ENCODE results near the gene TRIM28. TPM values are rescaled to one million over a fixed set of nuclear protein-coding genes. Genes with fewer than 3 reads are reported as not detected.

Gene TRIM28
- total and polyA plus RNA-seq, 7 donors: 141 to 212 (median 165) TPM

DNA sequence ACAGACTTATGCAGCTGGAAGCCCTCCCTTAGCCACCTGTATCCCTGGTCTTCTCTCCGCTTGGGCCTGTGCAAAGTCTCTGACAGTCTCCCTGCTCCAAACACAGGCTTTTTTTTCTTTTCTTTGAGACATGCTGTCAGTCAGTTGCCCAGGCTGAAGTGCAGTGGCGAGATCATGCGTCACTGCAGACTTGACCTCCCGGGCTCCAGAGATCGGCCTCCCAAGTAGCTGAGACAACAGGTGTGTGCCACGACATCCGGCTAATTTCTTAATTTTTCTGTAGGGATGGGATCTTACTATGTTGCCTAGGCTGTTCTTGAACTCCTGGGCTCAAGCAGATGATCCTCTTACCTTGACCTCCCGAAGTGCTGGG lies 27.7 kb downstream of the TRIM28 start:
- TF ChIP-seq, protein P1, sequence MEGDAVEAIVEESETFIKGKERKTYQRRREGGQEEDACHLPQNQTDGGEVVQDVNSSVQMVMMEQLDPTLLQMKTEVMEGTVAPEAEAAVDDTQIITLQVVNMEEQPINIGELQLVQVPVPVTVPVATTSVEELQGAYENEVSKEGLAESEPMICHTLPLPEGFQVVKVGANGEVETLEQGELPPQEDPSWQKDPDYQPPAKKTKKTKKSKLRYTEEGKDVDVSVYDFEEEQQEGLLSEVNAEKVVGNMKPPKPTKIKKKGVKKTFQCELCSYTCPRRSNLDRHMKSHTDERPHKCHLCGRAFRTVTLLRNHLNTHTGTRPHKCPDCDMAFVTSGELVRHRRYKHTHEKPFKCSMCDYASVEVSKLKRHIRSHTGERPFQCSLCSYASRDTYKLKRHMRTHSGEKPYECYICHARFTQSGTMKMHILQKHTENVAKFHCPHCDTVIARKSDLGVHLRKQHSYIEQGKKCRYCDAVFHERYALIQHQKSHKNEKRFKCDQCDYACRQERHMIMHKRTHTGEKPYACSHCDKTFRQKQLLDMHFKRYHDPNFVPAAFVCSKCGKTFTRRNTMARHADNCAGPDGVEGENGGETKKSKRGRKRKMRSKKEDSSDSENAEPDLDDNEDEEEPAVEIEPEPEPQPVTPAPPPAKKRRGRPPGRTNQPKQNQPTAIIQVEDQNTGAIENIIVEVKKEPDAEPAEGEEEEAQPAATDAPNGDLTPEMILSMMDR (IDR thresholded peaks at IDR 0.05): no peak

DNA sequence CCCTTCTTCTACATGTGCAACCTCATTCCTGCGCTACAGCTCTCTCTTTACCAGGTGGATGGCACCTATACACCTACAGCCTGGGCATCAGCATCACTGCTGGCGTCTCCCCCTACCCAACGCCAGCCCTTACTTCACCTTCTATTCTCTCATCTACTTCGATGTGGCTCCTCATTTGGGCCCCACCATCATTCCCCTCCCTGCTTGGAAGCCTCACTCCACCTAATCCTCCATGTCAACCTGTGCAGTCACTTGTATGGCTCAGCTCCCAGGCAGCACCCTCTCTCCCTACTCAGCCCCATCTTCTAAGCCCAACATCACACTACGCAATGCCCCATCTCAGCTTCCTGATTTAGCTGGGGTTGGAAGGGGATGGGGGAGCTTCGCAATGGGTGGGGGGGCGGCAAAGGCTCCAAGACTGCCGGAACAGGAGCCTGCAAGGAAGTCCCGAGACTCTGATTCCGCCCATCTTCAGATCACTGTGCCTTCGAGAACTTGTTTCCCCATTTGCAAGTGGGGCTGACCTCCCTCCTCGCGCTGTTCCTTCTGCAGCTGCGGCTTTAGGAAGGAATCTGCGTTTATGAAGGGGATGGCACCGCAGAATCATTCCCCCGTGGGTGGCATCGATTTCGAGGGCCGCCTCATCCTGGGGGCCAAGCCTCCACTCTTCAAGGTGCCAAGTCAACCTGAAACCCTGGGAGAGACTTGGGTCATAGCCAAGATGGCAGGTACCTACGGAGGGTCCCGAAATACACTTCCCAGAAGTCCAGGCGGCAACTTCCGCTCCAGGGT lies 28.4 kb downstream of the TRIM28 start:
- Histone ChIP-seq H3K4me1 (peaks cover 13% of the 10 kb centered on the region), H3K9me3 (no peaks in the 10 kb centered on the region), H3K4me3 (peak overlapping the region; percentile 94), H3K27ac (peak overlapping the region; percentile 99), H3K27me3 (ENCODE audit: insufficient read depth in 3 of 3, low read length in 2 of 3) (no peaks in the 10 kb centered on the region), H3K36me3 (ENCODE audit: insufficient read depth in 1 of 2, low read depth in 1 of 2) (peaks cover 2 to 39% of the 10 kb centered on the region in 2 donors)
- WGBS, 3 donors: 37 to 43% (median 40%) methylated on average over 23 to 24 of the region's 24 CpGs
- DNase-seq (no peak), ATAC-seq (no peak)
- intact Hi-C loops (cut with DNase I): no loop called here
- TF ChIP-seq, protein P1 (IDR thresholded peaks at IDR 0.05): no peak

More for the DNA sequence above, 27.7 kb downstream of the TRIM28 start:
- peaks cover 2 to 45% of the 10 kb centered on the region in 2 donors for H3K36me3 ChIP-seq (ENCODE audit: insufficient read depth in 1 of 2, low read depth in 1 of 2)
- H3K27ac ChIP-seq: no peak overlapping the region
- H3K9me3 ChIP-seq: no peaks in the 10 kb centered on the region
- DNase-seq: peak in 1 of 2 donors; percentile 6
- no peaks in the 10 kb centered on the region for H3K27me3 ChIP-seq (ENCODE audit: insufficient read depth in 3 of 3, low read length in 2 of 3)
- no peak for ATAC-seq
- 84 to 89% (median 87%) methylated on average over 8 of the region's 8 CpGs for WGBS, 3 donors
- intact Hi-C loops (cut with DNase I): no loop called here
- H3K4me1 ChIP-seq: peaks cover 13% of the 10 kb centered on the region
- H3K4me3 ChIP-seq: no peak overlapping the region

DNA sequence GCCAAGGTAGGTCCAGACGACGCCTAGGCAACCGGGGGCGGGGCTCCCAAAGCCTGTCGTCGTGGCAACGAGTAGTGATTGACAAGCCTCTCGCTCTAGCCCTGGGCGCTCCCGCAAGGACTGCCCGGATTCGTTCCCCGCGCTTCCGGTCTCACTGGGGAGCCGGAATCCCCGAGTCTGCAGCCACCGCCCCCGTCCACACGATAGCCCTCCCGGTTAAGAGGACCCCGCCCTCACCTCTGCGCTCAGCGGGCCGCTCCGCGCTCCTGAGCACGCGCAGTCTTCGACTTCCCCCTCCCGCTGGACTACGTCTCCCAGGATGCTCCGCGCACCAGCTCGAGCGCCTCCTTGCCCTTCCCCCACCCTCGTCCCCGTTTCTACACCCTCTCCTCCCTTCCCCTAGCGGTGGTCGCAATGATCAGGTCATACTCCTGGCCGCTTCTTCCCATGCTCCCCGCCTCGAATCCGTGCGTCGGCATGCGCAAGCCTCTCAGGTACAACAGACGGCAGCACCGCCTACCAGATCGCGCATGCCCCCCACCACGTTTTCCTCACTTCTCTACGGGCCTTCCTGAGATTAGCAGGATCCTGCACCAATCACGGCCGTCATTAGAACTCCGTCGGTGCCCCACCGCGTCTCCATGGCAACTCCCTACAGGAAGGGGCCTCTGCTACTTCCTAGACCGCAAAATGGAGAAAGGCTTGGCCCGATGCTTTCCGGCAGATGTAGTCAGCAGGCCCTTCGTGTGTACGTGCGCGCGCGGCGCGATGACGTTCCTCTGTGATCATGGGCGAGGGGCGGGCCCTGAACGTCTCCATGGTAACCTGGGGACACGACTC lies 29.2 kb downstream of the TRIM28 start, which contains the start of gene MZF1:
Gene MZF1, minus strand, starts transcription at position 518 of the 840 bp plus-strand sequence. CDS start 1,946 bp downstream, outside the sequence.
- Histone ChIP-seq H3K9me3 (no peaks in the 10 kb centered on the region), H3K27ac (peak within 1 kb of the TSS; percentile 99), H3K4me3 (peak within 1 kb of the TSS; percentile 94), H3K27me3 (ENCODE audit: insufficient read depth in 3 of 3, low read length in 2 of 3) (no peaks in the 10 kb centered on the region), H3K36me3 (ENCODE audit: insufficient read depth in 1 of 2, low read depth in 1 of 2) (peaks cover 2 to 33% of the 10 kb centered on the region in 2 donors), H3K4me1 (peaks cover 18% of the 10 kb centered on the region)
- TF ChIP-seq, protein P1 (IDR thresholded peaks at IDR 0.05): peak; percentile 11
- 0 to 1% (median 0%) methylated on average over 54 to 75 of the region's 75 CpGs for WGBS, 3 donors
- peak; percentile 100 for DNase-seq
- peak; percentile 80 to 82 (median 80) for ATAC-seq
- intact Hi-C loops (cut with DNase I): loop anchor here in 1 of 2 donors (1.0 kb wide), 1 partner anchor 14 kb away; no protein-coding TSS in a partner anchor

DNA sequence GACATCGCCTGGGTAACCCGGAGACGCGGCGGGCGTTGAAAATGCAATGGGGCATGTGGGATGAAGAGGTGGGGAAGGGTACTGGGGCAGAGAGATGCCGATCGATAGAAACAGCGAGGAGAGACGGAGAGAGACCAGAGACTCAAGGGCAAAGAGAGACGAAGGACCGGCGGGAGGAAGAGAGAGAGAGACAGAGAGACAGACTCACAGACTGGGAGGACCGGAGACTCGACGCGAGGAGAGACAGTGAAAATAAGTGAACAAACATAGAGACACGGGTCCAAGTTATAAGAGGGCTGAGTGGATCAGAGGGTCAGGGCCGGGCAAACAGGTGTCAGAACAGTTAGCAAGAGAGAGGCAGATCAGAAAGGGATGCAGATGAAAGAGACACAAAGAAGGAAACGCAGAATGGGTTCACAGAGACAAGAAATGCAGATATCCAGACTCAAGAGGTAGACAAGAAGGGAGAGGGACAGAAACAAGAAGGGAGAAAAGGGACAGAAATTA lies 29.8 kb downstream of the TRIM28 start:
- ATAC-seq: no peak
- peaks cover 0 to 27% of the 10 kb centered on the region in 2 donors for H3K36me3 ChIP-seq (ENCODE audit: insufficient read depth in 1 of 2, low read depth in 1 of 2)
- TF ChIP-seq, protein P1 (IDR thresholded peaks at IDR 0.05): no peak
- H3K4me1 ChIP-seq: peaks cover 18% of the 10 kb centered on the region
- H3K27ac ChIP-seq: peak overlapping the region; percentile 99
- no peaks in the 10 kb centered on the region for H3K27me3 ChIP-seq (ENCODE audit: insufficient read depth in 3 of 3, low read length in 2 of 3)
- H3K4me3 ChIP-seq: peak overlapping the region; percentile 94
- intact Hi-C loops (cut with DNase I): loop anchor here in 1 of 2 donors (1.0 kb wide), 1 partner anchor 14 kb away; no protein-coding TSS in a partner anchor
- H3K9me3 ChIP-seq: no peaks in the 10 kb centered on the region
- no peak for DNase-seq
- 1% methylated on average over 20 of the region's 20 CpGs for WGBS, 3 donors
